NOMO-1 treated with dmso at 0.1 percent for 144 hours (cell line): Measurements from ENCODE around the gene PRR33.

Experiments used
- DNase-seq: peaks from one replicate; lab custom pipeline; 2025; ENCODE audit not compliant: unreplicated experiment; lab: John Stamatoyannopoulos, UW

PRR33 gene

DNA sequence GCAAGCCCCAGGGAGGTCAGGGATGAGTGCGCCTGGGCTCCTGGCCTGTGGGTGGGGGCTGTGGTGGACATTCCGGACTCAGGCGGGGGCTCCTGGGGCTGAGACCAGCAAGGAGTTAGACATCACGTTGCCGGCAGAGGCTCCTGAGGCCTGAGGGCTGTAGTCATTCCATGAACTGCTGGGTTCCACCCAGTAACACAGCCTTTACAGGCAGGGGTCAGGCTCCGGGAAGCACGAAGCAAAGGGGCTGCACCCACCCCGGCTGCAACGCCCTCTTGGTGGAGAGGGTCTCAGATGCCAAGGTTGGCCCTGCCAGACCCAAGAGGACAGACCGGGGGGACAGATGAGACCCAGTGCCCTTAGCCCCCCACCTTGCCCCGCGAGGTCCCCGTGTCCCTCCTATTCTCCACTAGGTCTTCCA is 36.8 kb upstream of the PRR33 start:
- no peak for DNase-seq

DNA sequence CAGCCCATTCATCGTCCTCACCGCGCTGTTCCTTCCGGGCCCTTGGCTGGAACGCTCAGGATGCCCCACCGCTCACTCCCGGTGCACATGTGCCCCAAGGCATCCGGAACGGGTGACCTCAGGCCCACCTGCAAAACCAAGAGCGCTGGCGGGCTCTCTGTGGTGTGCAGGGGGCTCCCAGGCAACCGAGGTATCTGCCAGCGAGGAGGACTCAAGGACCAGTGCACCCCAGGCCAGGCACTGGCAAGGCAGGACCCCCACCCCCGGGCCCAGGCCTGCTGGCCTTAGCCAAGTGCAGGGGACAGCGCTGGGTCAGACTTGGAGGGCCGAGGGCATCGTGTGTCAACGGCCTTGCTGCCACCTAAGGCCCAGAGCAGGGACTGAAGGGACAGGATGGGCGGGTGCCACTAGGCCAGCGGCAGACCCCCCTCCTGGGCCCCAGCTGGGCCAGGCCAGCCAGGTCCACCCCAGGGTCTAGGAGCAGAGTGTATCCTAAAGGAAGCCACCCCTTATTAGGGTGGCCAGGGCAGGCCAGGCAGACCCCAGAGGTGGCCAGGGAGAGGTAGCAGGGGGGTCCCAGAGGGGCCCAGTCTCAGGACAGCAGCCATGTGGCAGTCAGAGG is 36.3 kb upstream of the PRR33 start:
- no peak for DNase-seq

DNA sequence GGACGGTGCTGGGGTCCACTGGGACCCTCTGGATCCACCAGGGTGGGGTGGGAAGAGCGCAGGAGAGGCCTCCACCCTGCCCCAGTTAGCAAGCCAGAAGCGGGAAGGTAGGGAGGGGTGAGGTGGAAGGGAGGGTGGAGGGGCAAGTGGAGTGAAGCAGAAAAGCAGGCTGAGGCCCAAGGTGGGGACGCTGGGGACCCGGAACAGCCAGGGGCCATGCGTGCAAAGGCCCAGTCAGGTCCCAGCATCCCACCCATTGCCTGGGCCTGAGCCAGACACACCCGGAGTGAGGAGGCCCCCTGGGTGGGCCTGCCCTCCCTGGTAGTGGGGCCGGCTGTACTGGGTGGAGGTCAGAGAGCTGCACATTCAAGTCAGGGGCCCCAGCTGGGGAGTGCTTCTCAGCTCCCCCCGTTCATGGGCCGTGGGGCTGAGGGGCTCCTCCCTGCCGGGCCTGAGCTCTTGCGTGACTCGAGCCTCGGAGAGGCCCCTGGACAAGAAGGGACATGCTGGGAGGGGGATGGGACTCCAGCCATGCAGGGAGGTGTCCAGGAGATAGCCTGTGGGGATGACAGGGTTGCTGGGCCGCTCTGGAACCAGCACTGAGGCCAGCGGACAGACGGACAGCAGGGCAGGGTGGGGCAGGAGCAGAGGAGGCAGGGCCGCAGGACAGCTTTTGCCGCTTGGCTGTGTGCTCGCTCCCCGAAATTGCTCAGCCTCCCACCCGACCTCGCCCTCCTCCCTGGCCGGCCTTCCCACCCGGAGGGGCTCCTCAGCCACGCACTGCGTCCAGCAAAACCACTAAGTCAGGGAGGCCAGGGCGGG is 35.5 kb upstream of the PRR33 start:
- no peak for DNase-seq

DNA sequence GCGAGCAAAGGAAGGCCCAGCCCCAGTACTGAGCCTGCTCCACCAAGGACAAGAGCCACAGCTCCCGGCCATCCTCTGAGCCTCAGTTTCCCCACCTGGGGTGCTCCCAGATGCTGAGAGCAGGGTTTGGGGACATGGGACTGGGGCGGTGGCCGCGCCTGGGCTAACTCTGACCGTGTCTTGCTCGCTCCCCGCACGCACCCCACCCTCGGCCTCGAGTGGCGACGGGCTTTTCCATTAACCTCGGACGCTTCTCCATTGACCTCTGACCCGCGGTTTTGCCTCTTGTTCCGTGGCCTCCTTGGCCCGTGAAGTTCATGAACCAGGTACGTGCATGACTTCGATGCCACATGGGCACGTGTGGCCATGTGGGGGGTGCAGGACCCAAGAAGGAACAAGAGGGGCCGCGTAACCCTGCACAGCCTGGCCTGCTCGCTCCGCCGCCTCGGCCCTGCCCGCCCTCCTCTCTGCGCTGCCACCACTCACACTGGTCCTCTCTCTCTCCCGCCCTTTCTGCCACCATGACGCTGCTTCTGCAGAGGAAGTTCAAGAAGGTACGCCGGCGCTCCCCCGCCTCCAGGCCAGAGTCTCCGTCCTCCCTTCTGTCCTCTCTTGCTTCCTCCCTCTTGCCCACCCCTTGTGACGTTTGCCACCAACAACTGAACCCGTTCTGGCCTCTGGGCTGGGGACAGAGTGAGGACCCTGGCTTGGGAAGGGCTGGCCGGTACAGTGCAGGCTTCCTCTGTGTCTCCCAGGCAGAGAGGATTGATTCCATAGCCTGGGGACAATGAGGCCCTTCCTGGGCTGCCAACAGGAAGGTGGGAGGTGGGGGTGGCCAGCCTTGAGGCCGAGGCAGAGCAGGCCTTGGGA is 34.7 kb upstream of the PRR33 start:
- DNase-seq: no peak

DNA sequence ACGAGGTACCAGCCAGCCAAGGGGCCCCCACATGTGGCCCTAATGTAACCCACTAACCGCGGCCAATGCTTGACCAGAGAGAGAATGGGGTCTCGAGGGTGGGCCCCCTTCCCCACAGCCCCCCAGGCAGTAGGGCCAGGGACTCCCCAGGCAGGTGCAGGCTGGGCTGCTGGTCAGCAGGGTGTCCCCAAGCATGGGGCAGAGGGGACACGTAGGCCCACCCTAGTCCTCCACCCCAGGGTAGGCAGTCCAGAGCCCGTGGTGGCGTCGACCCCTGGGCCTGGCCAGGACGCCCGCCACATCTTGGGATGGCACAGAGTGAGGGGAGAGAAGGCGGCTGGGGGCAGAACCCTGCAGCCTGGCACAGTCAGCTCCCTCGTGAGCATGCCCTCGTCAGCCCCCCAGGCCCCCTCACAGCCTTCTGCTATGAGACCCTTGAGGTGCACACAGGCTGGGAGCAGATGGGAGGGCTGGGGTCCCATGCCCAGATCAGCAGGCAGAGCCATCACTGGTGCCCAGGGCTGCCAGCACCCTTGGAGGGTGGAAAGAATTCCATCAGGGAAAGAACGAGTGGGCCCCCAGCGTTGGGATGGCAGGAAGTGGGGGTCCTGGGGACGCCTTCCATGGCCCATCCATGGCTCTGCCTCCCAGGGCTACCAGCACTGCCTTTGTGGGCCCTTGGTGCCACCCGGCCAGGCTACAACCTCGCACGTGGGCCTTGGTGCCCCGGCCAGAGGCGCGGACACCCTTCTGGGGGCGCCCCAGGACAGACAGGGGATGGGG is 33.9 kb upstream of the PRR33 start:
- DNase-seq: no peak

DNA sequence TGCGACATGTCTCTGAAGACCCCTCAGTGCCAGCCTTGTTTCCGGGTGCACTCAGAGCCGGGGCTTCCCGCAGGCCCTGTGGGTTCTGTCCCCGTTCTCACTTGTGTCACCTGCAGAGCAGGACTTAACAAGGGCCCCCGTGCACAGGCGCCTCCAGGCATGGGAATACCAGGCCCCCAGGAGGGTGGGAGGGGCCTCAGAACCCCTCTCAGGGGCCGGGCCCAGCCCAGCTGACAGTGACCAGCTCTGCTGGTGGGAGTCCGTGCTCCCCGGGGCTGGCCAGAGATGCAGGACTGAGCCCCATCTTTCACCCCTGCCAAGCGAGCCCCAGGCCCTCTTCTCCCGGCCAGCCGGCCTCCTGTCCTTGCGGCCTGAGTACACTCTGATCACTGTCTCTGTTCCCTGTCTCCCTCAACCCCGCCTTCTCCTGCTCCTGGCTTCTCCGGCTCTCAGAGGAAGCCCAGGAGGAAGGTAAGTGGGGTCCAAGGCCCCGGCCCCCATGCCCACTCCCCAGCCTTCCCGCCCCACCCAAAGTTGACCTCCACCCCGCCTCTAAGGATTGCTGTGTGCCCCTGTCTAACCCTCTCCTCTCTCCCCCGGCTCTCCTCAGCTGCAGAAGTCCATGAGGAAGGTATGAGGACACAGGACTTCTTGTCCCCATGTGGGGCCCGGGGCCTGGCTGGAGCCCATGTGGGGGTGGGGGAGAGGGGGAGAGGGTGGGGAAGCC is 33.1 kb upstream of the PRR33 start:
- no peak for DNase-seq

DNA sequence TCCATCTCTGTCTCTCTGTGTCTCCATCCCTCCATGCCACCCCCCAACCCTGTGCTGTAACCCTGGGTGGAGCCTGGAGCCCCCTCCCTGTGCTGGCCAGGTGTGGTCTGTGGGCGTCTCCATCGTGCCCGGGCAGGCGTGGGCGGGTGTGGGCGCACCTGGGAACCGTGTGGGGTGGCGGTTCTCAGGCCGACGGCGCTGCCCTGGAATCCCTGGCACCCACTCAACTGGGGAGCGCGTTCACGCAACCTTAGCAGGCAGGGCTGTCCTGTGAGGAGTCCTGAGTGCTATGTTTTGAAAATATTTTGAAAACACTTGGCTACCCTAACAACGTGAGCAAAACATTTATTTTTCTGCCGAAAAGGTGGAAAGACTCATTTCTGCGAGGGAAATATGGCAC is 32.5 kb upstream of the PRR33 start:
- no peak for DNase-seq

DNA sequence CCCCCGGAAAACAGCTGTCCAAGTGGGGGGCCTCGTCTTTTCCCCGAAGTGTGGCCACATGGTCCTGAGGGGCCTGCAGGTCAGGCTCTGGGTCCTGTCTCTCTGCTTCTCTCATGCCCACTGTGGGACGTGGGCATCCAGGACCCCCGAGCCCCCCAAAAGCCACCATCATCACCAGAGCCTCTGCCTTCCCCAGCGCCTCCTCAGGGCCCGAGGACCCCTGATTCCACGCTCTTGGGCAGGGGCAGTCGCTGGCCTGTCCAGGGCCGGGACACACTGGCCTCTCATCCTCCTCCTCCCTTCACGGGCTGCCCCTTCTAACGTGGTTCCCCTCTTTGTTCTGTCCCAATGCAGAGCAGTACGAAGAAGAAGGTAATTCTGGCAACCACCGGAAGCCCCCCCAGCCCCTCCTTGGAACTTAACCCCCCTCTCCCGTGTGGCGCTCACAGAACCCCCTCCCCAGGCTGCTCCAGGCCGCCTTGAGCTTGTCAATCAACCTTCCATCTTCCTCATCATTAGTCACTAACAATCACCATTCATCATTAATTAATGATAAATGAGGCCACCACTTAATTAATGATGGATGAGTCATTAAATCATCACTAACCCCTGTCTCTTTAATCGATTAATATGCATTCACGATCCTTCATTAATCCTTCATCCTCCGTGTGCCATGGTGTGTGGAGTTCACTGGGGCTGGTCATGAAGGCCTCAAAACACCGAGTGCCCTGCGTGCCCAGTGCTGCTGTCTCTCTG is 31.7 kb upstream of the PRR33 start:
- DNase-seq: no peak

DNA sequence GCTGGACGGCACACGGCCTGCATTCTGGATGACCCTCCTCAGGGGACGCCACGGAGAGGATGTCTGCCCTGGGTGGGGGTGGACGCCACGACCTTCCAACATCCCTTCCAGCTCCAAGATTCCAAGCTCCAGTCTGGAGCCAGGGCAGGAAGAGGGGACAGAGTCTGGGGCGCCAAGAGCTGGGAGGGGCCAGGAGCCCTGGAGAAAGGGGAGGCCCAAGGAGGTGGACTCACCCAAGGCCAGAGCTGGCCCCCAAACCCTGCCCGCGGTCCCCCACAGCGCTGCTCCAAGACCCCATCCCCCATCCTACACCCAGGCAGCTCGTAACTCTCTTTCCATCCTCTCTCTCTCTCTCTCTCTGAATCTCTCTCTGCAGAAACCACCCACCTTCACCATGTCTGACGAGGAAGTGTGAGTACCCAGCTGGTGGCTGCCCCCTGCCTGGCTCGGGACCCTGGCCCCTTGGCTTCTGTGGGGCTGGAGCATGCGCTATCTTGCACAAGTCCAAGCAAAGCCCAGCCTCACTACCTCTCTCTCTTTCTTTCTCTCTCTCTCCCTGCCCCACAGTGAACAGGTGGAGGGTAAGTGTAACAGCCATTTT is 30.9 kb upstream of the PRR33 start:
- DNase-seq: no peak

DNA sequence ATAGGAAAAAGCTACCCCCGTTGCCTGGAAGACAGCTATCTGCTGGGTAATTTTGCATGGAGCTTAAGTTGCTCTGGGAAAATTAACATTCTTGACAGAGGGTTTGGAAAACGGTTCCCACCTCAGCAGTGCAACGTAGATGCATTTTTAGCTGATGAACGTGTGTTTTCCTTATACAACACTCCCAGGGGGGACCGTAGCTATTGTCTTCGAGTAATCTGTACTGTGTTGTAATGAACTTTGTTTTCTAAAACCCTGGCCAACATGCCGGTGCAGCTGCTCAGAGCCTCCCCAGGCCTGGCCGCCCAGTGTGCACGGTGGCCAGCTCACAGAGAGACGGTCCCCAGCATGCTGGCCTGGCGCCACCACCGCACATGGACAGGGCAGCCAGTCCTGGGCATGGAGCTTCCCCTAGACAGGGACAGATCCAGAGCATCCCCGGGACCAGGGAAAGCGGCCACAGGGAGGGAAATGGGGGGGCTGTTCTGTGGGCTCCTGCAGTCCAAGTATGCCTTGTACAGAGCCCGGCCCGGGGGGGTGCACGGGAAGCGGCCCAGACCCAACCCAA is 30.0 kb upstream of the PRR33 start:
- no peak for DNase-seq

DNA sequence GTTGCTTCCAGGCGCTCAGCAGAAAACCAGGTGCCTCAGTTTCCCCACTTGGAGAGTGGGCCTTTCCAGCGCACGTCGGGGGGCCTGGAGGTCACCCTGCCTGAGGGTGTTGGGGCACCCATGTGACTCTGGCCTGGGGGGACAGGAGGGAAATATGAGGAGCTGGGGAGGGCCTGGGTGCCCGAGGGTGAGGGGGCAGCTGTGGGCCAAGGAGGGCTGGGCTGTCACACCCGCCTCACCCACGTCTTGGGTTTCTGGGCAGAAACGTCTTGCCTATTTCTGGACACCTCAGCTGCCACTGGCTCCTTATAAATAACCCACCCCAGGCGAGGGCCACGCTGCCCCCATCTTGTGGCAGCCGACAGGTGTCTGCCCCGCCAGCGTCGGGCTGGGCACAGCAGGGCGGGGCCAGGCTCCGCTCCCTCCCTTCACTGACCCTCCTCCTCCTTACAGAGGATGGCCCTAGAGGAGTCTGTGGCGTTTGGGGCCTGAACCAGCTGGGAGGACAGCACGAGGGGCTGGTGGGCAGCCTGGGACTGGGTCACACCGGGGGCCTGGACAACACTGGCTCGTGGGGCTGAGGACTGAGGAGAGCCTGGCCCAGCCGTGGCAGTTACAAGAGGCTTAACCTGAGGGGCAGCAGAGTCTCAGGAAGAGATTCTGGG is 29.3 kb upstream of the PRR33 start:
- DNase-seq: no peak

DNA sequence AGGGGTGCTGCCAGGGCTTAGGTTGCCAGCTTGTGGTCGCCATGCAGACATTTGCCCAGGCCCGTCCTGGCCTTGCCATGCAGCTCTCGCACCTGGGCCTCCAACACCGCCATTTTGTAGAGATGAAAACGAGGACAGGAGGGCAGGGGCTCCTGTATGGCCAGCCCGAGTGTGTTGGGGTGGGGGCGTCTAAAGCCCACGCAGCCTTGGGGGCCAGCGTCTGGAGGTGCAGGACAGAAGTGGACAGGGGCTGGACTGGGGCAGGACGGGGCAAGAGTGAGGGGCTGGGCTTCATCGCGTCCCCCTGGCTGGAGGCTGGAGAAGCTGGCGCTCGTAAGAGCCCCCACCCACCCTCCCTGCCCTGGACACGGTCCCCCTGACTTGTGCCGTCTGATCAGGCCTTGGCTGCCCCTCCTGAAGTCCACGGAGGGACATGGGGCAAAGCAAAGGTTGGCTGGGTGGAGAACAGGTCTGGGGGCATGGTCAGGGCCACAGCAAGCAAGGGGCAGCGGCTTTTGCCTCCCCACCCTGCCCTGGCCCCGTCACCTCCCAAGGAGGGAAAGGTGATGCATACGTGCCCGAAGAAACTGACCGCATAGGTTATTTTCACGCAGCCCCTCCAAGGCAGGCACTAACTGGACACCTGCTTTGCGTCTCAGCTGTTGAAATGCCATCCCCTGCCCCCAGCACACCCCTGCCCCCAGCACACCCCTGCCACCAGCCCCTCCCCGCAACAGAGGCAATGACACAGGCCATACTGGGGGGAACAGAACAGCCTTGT is 28.6 kb upstream of the PRR33 start:
- DNase-seq: no peak

DNA sequence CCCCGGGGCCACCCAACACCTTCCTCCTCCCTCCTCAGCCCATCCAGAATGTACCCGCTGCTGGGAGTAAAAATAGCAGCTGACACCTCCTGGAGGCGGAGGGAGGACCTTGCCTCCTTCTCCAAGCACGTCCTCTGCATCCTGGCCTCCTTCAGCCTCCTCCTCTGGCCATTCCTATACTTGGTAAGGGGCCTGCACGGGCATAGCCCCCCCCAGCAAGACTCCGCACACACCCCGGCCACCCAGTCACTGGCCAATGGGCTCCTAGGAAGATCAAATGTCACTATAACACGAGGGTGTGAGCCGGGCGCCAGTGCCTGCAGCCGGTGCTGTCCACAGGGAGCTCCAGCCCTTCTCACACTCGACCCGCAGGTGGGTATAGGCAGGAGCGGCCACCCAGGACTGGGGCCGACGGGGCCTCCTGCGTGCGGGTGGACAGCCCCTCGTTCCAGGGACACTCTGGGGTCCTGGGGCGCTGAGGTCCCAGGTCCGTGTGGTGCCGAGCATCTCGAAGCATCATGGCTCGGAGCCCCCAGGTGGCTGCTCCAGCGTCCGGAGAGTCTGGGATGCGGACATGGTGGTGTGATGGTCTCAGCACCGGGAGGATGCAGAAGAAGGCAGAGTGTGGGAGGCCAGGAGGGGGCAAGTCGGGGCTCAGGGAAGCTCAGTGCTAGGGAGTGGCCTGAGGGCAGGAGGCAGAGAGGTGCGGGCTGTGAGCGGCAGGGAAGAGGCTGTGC is 27.9 kb upstream of the PRR33 start, which contains the start of gene TNNT3:
TNNT3 (plus strand) TSS at position 313 of the 737 bp plus-strand sequence. CDS start 3,172 bp downstream, outside the sequence.
- DNase-seq: no peak

DNA sequence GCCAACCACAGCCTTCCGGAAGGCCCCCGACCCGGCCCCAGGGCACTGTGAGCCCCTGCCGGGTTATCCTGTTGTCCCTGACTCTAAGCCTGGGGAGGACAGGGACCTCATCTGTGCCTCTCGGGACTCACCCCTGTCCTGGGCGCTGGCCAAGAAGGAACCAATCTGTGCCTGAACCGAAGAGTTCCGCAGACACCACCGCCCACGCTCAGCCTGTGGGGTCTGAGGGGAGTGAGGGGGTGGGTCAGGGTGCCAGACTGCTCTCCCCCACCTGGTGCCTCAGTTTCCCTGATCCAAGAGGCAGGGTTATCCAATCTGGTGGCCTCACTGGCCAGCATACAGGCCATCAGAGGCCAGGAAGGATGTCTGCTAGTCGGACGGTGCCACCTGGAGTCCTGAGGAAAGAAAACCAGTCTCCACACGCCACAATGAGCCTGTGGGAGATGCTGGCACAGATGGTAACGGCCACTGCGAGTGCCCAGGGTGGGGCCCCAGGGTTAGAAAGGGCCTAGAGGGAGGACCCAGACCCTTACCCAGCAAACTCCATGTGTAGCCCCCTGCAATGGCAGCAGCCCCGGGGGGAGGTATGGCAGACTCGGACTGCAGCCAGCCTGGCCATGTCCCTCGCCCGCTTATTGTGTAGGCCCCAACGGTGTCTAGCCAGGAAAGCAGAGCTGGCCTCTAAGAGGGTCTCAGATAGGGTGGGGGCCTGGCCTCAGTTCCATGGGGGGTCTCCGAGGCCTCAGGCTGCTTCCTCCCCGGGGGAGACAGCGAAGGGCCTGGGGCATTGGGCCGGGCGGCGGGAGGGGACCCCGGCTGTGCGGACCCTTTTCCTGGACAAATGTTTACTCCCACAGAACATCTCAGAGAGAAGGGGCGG is 27.0 kb upstream of the PRR33 start:
- DNase-seq: no peak

DNA sequence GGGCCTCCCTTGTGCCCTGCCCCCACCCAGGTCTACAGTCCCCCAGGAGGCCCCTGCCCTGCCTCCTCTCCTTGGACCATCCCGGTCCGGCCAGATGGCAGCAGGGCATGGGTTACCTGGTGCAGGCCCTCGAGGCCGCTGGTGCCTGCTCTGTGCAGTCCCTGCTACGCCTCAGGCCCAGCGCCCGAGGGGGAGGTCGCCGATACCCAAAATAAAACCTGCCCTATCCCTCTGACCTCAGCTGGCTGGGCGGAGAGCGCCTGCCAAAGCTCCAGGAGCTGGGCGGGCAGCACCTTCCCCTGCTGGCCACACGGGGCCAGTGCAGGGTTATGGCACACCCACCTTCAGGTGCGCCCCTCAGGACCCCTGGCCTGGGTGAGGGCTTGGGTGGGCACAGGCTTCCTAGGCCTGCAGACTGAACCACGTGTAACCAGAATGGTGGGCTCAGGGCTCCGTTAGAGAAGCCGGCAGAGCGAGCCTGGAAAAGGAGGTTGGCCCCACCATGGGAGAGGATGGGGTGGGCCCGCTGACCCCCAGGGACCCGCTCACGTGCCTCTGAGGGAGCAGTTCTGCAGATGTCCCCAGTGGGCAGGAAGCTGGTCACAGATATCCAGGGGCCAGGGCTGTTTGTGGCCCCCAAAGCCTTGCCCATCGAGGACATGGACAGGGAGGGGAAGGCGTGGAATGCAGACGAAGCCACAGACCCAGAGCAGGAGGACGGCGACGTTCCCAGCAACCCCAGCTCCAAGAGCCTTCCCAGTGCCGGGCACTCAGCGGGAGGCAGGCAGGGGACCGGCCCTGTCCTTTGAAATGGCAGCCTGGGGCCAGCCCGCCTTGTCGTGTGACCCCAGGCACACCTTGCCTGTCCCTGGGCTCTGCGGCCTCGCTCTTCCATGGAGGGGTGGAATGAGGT is 26.1 kb upstream of the PRR33 start:
- DNase-seq: no peak
